ENCODE measurements around the gene SIGLEC6. TPM values are rescaled to one million over a fixed set of nuclear protein-coding genes. Genes with fewer than 3 reads are reported as not detected.

SIGLEC6 gene
- total and polyA plus RNA-seq, 10 donors: 0.27 to 5.8 (median 2.3) TPM

DNA sequence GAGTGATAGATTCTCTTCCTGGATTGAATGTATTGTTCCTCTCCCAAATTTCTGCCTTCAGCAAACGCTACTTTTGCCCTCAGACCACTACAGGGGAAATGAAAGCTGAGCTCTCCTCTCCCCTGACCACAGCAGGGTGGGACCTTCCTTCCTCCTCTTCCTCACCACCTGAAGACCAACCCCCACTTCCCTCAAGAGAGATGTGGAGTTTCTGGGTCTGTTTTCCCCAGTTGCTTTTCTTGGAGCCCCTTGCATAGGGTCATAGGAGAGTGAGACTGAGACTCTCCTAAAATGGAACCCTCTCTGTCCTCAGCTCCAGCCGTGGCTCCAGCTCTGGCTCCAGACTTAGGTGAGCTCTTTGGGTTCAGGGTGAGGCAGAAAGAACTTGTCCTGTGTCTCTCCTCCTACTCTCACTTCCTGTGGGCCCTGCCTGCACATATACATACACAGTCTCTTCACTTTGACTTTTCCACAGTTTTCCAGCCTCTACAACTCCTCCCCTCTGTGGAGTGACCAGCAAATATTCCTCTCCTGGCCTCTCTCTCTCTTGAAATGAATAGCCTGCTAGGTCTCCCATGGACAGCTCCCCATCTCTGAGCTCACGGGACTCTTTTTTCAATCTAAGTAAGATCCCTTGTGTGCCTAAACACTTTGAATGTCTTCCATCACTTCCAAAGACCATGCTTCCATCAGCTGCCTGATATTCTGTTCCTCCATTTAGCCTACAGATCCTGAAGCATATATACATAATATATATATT, 20.4 kb upstream of the SIGLEC6 start:
- H3K4me1 ChIP-seq: peaks cover 0 to 68% (median 18%) of the 10 kb centered on the region in 6 donors
- peak overlapping the region in 6 of 8 donors; percentile 11 to 67 (median 31) for H3K4me3 ChIP-seq
- H3K9me3 ChIP-seq: no peaks in the 10 kb centered on the region
- intact Hi-C loops (cut with DNase I; ENCODE audit: low total_unique reads): no loop called here
- TF ChIP-seq POLR2AphosphoS5 (IDR thresholded peaks at IDR 0.05) (no peak), POLR2A (IDR thresholded peaks at IDR 0.05) (no peak)
- TF ChIP-seq, protein P1, sequence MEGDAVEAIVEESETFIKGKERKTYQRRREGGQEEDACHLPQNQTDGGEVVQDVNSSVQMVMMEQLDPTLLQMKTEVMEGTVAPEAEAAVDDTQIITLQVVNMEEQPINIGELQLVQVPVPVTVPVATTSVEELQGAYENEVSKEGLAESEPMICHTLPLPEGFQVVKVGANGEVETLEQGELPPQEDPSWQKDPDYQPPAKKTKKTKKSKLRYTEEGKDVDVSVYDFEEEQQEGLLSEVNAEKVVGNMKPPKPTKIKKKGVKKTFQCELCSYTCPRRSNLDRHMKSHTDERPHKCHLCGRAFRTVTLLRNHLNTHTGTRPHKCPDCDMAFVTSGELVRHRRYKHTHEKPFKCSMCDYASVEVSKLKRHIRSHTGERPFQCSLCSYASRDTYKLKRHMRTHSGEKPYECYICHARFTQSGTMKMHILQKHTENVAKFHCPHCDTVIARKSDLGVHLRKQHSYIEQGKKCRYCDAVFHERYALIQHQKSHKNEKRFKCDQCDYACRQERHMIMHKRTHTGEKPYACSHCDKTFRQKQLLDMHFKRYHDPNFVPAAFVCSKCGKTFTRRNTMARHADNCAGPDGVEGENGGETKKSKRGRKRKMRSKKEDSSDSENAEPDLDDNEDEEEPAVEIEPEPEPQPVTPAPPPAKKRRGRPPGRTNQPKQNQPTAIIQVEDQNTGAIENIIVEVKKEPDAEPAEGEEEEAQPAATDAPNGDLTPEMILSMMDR (IDR thresholded peaks at IDR 0.05 in 8 of 11, conservative IDR thresholded peaks at IDR 0.05 in 3 of 11): no peak
- no peaks in the 10 kb centered on the region for H3K36me3 ChIP-seq
- peaks cover 0 to 40% (median 0%) of the 10 kb centered on the region in 7 donors for H3K27me3 ChIP-seq (replicated peaks in 1 of 7)
- WGBS, 5 donors: 37 to 48% (median 40%) methylated on average over 3 of the region's 3 CpGs
- peak overlapping the region in 4 of 8 donors; percentile 50 to 81 (median 62) for H3K27ac ChIP-seq
- no peak for DNase-seq

DNA sequence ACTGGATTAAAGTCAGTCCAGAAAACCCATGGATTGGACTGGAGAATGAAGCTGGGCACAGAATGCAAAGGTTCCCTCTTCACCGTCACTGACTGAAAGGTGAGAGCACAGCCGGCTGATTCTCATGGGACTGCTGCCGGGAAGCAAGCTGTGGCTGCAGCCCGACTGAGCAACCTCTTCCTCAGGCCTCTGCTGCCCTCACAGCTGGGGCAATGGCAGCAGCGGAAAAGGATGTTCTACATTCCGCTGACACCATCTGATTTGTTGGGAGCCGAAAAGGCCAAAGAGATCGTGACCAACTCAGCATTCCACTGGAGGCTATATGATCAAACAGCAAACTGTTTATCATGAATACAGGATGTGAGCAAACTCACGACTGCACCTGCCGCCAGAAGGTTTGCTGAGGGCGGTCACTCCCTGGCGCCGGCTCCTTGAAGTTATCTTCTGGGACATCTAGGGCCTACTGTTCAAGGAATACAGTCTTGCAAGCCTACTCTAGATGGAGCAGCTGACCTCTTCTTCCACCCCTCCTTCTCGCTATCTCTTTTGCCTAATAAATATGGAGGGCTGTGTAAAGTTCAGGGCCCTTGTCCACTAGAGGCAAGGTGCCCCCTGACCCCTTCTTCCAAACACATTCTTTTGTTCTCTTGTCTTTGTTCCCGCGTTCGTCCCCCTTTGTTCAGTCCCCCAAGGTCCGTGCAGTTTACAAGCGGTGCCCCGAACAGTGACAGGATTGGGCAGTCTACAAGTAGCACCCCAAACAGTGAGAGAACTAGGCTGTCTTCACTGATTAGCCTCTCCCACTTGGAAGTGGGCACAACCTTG, 19.6 kb upstream of the SIGLEC6 start:
- peaks cover 5 to 76% (median 26%) of the 10 kb centered on the region in 6 donors for H3K4me1 ChIP-seq
- peaks cover 0 to 42% (median 0%) of the 10 kb centered on the region in 7 donors for H3K27me3 ChIP-seq (replicated peaks in 1 of 7)
- no peaks in the 10 kb centered on the region for H3K36me3 ChIP-seq
- TF ChIP-seq POLR2A (IDR thresholded peaks at IDR 0.05) (no peak), POLR2AphosphoS5 (IDR thresholded peaks at IDR 0.05) (peak in 1 of 3 donors; percentile 63)
- TF ChIP-seq, protein P1 (IDR thresholded peaks at IDR 0.05 in 8 of 11, conservative IDR thresholded peaks at IDR 0.05 in 3 of 11): no peak
- 64 to 78% (median 70%) methylated on average over 18 to 20 of the region's 20 CpGs for WGBS, 5 donors
- H3K4me3 ChIP-seq: peak overlapping the region in 7 of 8 donors; percentile 12 to 67 (median 31)
- peak overlapping the region in 5 of 8 donors; percentile 1 to 81 (median 60) for H3K27ac ChIP-seq
- no peak for DNase-seq
- intact Hi-C loops (cut with DNase I; ENCODE audit: low total_unique reads): no loop called here
- H3K9me3 ChIP-seq: no peaks in the 10 kb centered on the region

DNA sequence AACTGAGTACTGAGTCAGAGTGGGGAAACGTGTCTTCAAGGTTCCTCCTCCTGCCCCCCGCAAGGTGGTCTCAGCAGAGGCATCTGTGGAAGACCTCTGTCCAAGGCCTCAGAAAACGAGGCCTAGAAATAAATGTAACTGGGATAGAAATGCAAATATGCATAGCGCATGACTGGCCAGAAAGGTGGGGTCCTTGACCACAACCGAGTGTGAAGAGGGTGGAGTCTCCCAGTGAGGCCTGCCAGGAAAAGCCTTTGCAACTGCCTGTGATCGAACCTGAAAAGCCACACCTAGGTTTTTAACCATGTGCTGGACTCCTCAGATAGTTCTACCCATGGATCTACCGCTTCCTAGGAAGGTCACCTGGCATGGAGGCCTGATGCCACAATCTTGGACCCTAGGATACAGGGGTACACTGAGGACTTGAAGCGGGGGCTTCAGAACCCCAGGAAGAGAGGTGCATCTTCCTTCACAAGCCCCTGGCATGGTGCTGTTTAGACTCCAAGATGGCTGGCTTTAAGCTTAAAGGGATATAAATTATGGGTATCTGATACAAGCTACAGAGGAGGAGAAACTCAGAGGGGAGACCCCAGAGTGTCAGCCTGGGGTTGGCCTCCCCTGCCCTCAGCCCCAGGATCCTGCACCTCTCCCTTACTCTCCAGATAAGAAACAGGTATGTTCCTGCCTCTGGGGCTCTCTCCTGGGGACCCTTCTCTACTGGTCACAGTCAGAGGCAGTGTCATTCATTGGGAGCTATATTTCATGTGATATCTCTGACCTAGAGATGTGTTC, 18.3 kb upstream of the SIGLEC6 start:
- Histone ChIP-seq H3K4me3 (peak overlapping the region in 7 of 8 donors; percentile 12 to 67 (median 31)), H3K27me3 (replicated peaks in 1 of 7) (peaks cover 0 to 53% (median 0%) of the 10 kb centered on the region in 7 donors), H3K36me3 (no peaks in the 10 kb centered on the region), H3K4me1 (peaks cover 6 to 81% (median 30%) of the 10 kb centered on the region in 6 donors), H3K27ac (peak overlapping the region in 5 of 8 donors; percentile 8 to 81 (median 60)), H3K9me3 (no peaks in the 10 kb centered on the region)
- TF ChIP-seq, protein P1 (IDR thresholded peaks at IDR 0.05 in 8 of 11, conservative IDR thresholded peaks at IDR 0.05 in 3 of 11): no peak
- TF ChIP-seq POLR2AphosphoS5 (IDR thresholded peaks at IDR 0.05) (peak in 1 of 3 donors; percentile 21), POLR2A (IDR thresholded peaks at IDR 0.05) (no peak)
- DNase-seq: no peak
- intact Hi-C loops (cut with DNase I; ENCODE audit: low total_unique reads): no loop called here
- WGBS, 5 donors: 52 to 60% (median 53%) methylated on average over 8 of the region's 8 CpGs
